ENCODE measurements around the gene VSNL1.

DNA sequence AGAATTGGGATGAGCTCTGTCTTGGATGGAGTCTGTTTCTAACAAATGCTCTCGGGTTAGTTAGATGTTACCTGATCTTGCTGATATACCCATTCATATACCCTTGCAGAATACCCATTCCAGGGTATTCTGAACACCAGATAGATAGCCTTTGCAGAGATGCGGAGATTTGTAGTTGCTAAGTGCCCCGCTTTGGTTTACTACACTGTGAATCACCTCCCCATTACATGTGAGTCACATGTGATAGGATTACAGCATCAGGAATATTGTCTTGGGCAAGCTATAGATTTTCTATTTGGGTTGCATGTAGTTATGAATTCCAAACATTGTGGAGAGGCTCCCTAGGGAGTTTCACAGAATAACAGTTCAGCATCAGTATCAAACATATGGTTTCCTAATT is 3.8 kb downstream of the VSNL1 start:
- TF ChIP-seq, protein P1, sequence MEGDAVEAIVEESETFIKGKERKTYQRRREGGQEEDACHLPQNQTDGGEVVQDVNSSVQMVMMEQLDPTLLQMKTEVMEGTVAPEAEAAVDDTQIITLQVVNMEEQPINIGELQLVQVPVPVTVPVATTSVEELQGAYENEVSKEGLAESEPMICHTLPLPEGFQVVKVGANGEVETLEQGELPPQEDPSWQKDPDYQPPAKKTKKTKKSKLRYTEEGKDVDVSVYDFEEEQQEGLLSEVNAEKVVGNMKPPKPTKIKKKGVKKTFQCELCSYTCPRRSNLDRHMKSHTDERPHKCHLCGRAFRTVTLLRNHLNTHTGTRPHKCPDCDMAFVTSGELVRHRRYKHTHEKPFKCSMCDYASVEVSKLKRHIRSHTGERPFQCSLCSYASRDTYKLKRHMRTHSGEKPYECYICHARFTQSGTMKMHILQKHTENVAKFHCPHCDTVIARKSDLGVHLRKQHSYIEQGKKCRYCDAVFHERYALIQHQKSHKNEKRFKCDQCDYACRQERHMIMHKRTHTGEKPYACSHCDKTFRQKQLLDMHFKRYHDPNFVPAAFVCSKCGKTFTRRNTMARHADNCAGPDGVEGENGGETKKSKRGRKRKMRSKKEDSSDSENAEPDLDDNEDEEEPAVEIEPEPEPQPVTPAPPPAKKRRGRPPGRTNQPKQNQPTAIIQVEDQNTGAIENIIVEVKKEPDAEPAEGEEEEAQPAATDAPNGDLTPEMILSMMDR (IDR thresholded peaks at IDR 0.05) = no peak
- no peak for TF ChIP-seq POLR2A (IDR thresholded peaks at IDR 0.05)
